ENCODE results near the gene AKR1B15. TPM values are rescaled to one million over a fixed set of nuclear protein-coding genes. Genes with fewer than 3 reads are reported as not detected.

The AKR1B15 gene
- total and polyA plus RNA-seq, 2 of the 4 experiments (the other 2 are of a cell fraction), result not detected

DNA sequence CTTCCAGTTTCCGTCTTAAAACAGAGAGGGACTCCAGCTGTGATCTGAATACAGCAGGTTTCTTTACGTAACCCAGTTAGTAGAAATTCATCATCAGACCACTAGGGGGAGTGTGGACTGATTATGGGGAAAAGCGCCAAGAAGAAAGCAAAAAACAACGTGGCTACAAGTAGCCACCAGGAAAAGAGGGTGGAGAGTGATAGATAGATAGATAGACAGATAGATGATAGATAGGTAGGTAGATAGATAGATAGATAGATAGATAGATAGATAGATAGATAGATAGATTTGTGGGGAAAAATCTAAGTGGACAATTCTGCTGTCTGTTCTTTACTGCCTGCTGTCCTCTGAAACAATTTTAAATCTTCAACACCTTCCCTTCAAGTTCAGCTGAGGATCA is 34.2 kb upstream of the AKR1B15 start:
- dilution Hi-C loops (cut with HindIII; ENCODE audit: low sequenced_read_pairs, unreplicated experiment) (no loop called here), in situ Hi-C loops (cut with MboI; ENCODE audit: low sequenced_read_pairs) (loop anchor here (5.0 kb wide), 2 partner anchors 82 to 88 kb away; no protein-coding TSS in a partner anchor), intact Hi-C loops (cut with micrococcal nuclease) (loop anchor here (1.0 kb wide), 2 partner anchors 33 to 92 kb away; no protein-coding TSS in a partner anchor)
- DNase-seq (peak; percentile 83), ATAC-seq (ENCODE audit: low read depth) (peak; percentile 66)
- no peak overlapping the region for H3K4me2 ChIP-seq (ENCODE audit: low read depth, low read length)
- H2AK9ac ChIP-seq (replicated peaks; ENCODE audit: low read depth, low read length, poor library complexity), result peak overlapping the region; percentile 52
- no peak overlapping the region for H3K27ac ChIP-seq (ENCODE audit: insufficient read depth, low read length)
- no peak overlapping the region for H2BK5ac ChIP-seq (ENCODE audit: low read depth, low read length, poor library complexity, severe bottlenecking)
- H2AK5ac ChIP-seq (ENCODE audit: low read depth, low read length), result peak overlapping the region; percentile 88; the same call in 1 of the 2 replicates
- H3K4me3 ChIP-seq (ENCODE audit: insufficient read depth, low read depth, low read length), result no peak overlapping the region
- peak overlapping the region; percentile 47 for H2AFZ ChIP-seq (replicated peaks; ENCODE audit: low read length, poor library complexity)
- CTCF ChIA-PET, result interaction anchor here (0.6 to 2.3 kb wide), 15 partner anchors 9 to 790 kb away, joined by 3 to 43 read pairs (median 4); no protein-coding TSS in a partner anchor
- H3K4ac ChIP-seq (ENCODE audit: low read depth, low read length), result peak overlapping the region; percentile 30
- no peaks in the 10 kb centered on the region for H3K9me3 ChIP-seq (ENCODE audit: control insufficient read depth, insufficient read depth, low read length)
- peak overlapping the region in 1 of 2 experiments; percentile 49; a peak in 1 of 4 replicates for H4K8ac ChIP-seq (ENCODE audit: low read depth in 2 of 2, low read length in 2 of 2)
- no peaks in the 10 kb centered on the region for H3K27me3 ChIP-seq (ENCODE audit: control insufficient read depth, insufficient read depth, low read length)
- no peak overlapping the region for H3K56ac ChIP-seq (ENCODE audit: extremely low read depth, insufficient read depth, low read length)
- TF ChIP-seq, protein P1, sequence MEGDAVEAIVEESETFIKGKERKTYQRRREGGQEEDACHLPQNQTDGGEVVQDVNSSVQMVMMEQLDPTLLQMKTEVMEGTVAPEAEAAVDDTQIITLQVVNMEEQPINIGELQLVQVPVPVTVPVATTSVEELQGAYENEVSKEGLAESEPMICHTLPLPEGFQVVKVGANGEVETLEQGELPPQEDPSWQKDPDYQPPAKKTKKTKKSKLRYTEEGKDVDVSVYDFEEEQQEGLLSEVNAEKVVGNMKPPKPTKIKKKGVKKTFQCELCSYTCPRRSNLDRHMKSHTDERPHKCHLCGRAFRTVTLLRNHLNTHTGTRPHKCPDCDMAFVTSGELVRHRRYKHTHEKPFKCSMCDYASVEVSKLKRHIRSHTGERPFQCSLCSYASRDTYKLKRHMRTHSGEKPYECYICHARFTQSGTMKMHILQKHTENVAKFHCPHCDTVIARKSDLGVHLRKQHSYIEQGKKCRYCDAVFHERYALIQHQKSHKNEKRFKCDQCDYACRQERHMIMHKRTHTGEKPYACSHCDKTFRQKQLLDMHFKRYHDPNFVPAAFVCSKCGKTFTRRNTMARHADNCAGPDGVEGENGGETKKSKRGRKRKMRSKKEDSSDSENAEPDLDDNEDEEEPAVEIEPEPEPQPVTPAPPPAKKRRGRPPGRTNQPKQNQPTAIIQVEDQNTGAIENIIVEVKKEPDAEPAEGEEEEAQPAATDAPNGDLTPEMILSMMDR (conservative IDR thresholded peaks at IDR 0.05; ENCODE audit: low read depth, low read length), result peak; percentile 80
- TF ChIP-seq RAD21 (IDR thresholded peaks at IDR 0.05; ENCODE audit: low read length) (peak; percentile 61), SMC3 (IDR thresholded peaks at IDR 0.05; ENCODE audit: low read depth, low read length) (peak; percentile 71), MAFK (IDR thresholded peaks at IDR 0.05; ENCODE audit: low read depth, low read length) (no peak), NFE2L2 (IDR thresholded peaks at IDR 0.05; ENCODE audit: low read depth, low read length) (no peak)
- no peaks in the 10 kb centered on the region for H3K79me1 ChIP-seq (ENCODE audit: low read depth in 1 of 2, low read length in 2 of 2)
- peak overlapping the region; percentile 78; the same call in 1 of the 2 replicates for H2BK120ac ChIP-seq (ENCODE audit: low read depth, low read length)
- no peak overlapping the region for H3K9ac ChIP-seq (ENCODE audit: low read depth, low read length)
- peak overlapping the region; percentile 70 for H2BK20ac ChIP-seq (ENCODE audit: low read depth, low read length)
- peak overlapping the region; percentile 36; the same call in 1 of the 2 replicates for H4K5ac ChIP-seq (ENCODE audit: low read depth, low read length)
- BruUV-seq (replicated peaks), result no TSS peak
- peaks cover 10% of the 10 kb centered on the region for H3K9me1 ChIP-seq (ENCODE audit: insufficient read depth, low read length)
- H4K91ac ChIP-seq (ENCODE audit: insufficient read depth, low read depth, low read length), result peak overlapping the region; percentile 19; the same call in 1 of the 2 replicates
- H3K23ac ChIP-seq (ENCODE audit: low read depth, low read length), result no peak overlapping the region
- H4K20me1 ChIP-seq (ENCODE audit: insufficient read depth, low read length), result no peaks in the 10 kb centered on the region
- no CpG with 5 or more reads among the region's 4 CpGs for WGBS, 2 experiments (ENCODE audit: extremely low coverage in 2 of 2, insufficient read length in 1 of 2)
- POLR2A ChIA-PET (ENCODE audit: unreplicated experiment), result no interaction called here
- H3K14ac ChIP-seq (replicated peaks; ENCODE audit: low read depth, low read length), result peak overlapping the region; percentile 46; the same call in 1 of the 2 replicates
- no peaks in the 10 kb centered on the region for H3K36me3 ChIP-seq (ENCODE audit: control insufficient read depth, insufficient read depth, low read length)
- H2BK15ac ChIP-seq (ENCODE audit: low read depth, low read length), result peak overlapping the region; percentile 82; the same call in 1 of the 3 replicates
- no peak overlapping the region; the same call in 1 of the 2 replicates for H3K18ac ChIP-seq (ENCODE audit: low read depth, low read length)
- H3K4me1 ChIP-seq (ENCODE audit: control insufficient read depth, insufficient read depth, low read length), result peaks cover 2% of the 10 kb centered on the region; the same call in 1 of the 2 replicates
